ENCODE measurements around the gene GREB1L.

Gene GREB1L

DNA sequence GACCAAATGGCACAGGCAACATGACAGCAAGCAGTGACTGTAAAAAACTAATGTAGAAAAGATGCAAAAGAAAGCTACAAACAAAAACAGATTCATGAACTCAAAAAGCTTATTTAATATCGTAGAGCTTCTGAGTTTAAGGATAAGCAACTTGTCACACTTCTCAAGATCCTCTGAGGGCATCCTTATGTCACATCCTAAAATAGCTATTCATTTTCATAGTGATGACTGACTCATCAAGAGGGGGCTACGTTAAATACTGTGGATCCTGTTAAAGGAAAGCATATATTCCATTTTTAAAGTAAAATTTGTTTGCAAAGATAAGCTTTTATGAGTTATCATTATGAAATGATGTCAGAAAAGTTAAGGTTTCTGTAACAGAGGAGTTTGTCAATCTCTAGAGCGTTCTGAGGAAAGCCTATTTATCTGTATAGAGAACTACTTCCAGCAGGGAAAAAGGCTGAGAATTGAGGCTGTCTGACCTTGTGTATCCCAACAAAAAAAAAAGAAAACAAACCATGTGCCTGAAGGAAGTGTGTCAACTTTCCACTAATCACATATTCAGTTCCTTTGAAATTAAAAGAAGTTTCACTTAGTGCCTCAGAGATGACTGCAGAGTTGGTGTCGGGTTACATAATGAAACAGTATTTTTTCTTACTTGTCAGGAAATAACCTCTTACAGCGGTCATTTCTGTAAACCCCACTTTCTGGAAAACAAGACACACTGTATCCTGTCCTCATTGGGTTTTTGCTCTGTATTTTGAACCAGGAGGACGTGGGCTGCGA, 243.0 kb downstream of the GREB1L start:
- no peak for DNase-seq (ENCODE audit: low read depth in 2 of 2)

DNA sequence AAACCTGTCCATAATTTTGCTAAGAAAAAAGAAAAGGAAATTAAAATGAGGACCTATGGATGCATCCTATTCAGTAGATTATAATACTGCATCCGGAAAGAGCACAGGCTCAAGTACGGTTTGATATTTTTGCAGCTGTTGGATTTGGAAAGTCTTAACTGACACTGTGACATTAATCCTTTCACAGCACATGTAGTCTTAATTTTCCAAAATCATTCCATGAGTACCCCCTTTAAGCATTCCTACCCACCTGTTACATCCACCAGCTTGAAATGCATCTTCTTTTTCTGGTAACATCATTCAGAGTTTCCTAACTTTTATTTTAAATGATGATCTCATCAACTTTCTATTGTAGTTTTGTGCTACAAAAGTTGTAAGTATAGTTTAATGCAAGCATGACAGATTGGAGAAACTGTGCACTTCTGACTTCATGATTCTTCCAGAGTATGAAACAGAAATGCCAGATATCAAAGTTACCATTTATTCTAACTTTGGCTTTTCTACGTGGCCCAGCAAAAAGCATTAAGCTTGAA, 244.9 kb downstream of the GREB1L start:
- DNase-seq (ENCODE audit: low read depth in 2 of 2) = no peak

- DNase-seq (ENCODE audit: low read depth in 2 of 2) = peak in 1 of 2 experiments; percentile 9
Measured at GRCh38 chr18:21489119-21489750, 247.2 kb downstream of the GREB1L start.

GRCh38 chr18:21489919-21490495, 248.0 kb downstream of the GREB1L start:
- DNase-seq (ENCODE audit: low read depth in 2 of 2) = no peak

DNA sequence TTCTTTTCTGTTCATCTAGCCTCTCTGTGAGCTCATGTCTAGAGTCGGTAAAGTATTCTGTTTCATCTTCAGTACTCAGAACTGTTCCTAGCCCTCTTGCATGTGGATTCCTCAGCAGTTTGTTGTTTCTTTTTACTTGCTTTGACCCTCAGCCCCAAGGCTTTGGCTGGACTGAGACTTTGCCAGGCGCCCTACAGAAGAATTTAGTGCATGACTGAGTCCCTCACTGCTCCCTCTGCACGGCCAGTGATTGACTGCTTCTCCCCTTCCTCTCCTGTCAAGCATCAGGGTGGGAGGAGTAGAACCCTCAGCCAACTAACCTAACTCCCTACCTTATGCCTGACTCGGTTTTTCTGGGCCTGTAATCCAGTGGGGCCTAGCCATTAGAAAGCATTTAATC, 248.7 kb downstream of the GREB1L start:
- DNase-seq (ENCODE audit: low read depth in 2 of 2) = no peak

- no peak for DNase-seq (ENCODE audit: low read depth in 2 of 2)
Measured at GRCh38 chr18:21496277-21496835, 254.3 kb downstream of the GREB1L start.

GRCh38 chr18:21499997-21500396, 258.0 kb downstream of the GREB1L start:
- no peak for DNase-seq (ENCODE audit: low read depth in 2 of 2)

- DNase-seq (ENCODE audit: low read depth in 2 of 2) = no peak
Measured at GRCh38 chr18:21502661-21503060, 260.6 kb downstream of the GREB1L start.

DNA sequence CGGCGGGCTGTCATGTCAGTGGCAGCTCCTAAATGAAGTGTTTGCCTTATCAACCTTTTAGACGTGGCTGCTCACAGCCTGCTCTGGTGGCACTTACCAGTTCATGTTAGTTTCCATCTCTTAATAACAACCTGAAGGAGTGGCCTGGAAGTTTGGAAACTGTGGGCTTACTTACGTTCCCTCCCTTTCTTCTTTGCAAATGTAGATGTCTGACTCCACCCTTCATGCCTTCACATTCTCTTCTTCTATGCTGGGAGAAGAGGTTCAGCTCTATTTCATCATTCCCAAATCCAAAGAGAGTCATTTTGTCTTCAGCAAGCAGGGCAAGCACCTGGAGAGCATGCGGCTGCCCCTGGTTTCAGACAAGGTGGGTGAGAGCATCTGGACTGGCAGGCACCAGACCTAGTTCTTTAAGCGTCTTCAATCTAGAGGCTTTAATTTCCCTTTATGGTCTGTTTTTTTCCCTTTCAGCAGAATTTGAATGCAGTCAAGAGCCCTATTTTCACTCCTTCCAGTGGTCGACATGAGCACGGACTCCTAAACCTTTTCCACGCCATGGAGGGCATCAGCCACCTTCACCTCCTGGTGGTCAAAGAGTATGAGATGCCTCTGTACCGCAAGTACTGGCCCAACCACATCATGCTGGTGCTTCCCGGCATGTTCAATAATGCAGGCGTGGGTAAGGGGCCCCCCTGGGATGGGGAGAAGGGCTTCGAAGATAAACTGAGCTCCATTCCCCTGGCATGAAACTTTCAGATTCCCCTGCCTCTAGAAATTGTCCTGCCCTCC, 266.1 kb downstream of the GREB1L start:
- no peak for DNase-seq (ENCODE audit: low read depth in 2 of 2)

DNA sequence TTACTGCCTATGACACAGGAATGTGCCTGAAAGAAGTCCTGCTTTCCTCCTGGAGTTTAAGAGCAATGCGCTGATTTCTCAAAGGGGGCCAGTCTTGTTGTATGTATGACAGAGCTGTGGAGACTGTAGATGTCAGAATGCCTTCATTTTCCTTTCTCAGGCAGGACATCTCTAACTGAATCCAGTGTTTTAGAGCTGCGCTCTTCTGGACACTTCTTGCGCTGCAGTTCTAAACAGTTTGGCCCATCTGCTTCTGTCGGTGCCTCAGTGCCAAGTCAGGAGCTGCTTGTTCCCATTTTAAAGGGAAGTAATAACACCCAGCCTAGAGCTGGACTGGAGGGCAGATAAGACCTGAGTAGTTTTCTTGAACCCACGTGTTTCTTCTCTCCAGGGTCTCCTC, 267.0 kb downstream of the GREB1L start:
- DNase-seq (ENCODE audit: low read depth in 2 of 2) = no peak

DNA sequence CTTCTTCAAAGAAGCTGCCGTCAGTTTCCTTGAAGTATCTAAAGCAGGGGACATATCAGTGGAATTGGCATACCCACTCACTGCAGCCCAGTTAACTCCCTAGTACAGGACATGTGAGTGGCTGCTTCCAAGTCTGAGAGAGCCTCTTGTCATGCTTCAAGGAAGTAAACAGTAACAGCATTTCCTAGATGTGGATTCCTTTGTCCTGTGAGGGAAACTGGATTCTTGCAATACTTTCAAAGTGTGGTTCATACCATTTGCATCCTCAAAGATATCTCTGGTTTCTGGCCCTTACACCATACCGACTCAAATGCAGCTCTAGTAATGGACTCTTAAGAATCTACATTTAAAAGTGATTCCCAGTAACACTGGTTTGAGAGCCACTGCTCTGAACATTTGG, 271.3 kb downstream of the GREB1L start:
- DNase-seq (ENCODE audit: low read depth in 2 of 2) = no peak

GRCh38 chr18:21513741-21514140, 271.7 kb downstream of the GREB1L start:
- DNase-seq (ENCODE audit: low read depth in 2 of 2) = no peak

DNA sequence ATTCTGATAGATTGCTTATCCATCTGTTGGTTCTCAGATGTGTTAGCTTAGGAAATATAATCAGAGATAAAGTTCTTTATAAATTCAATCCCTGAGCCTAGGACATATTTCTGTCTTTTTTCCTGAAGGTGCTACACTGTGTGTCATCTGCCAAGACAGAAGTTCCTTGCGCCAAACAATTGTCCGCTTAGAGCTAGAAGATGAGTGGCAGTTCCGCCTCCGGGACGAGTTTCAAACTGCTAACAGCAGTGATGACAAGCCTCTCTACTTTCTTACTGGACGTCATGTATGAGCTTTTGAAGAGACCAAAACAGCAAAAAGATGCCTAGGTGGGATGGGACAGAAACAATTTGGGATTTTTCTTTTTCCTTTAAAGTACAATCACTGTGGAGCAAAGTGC, 280.5 kb downstream of the GREB1L start:
- DNase-seq (ENCODE audit: low read depth in 2 of 2) = no peak

DNA sequence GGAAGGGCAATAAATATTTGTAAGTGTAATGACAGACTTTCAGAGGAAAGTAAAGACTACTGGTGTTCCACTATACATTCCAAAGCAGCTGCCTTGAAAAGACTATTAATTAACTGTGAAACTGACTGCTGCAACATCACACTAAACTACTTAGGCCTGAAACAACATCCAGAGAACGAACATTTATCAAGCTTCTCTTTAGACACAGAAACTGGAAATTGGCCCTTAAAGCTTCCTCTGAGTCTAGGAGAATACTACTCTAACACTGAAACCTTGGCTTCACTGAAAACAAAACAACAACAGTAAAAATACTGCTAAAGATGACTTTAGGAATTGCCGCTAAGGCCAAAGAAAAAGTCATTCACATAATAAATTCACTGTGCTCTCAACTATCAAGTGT, 283.9 kb downstream of the GREB1L start:
- DNase-seq (ENCODE audit: low read depth in 2 of 2) = no peak

DNA sequence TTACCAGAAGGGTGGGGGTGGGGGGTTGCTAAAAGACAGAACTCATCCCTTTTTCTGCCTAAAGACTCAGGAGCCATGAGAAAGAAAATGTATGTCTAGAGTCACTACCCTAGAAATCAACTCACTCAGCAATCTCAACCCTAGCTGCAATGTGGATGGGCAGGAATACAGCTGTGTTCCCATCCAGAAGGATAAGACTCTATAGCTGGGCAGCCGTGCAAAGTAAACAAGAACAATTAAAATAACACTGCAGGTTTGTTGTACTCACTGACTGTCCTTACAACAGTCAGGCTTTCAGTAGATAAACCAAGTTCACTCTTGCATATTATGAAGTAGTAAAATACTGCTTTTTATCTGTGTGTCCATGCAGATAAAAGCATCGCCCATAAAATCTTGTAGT, 284.4 kb downstream of the GREB1L start:
- DNase-seq (ENCODE audit: low read depth in 2 of 2) = no peak

- no peak for DNase-seq (ENCODE audit: low read depth in 2 of 2)
Measured at GRCh38 chr18:21534327-21534726, 292.3 kb downstream of the GREB1L start.

DNA sequence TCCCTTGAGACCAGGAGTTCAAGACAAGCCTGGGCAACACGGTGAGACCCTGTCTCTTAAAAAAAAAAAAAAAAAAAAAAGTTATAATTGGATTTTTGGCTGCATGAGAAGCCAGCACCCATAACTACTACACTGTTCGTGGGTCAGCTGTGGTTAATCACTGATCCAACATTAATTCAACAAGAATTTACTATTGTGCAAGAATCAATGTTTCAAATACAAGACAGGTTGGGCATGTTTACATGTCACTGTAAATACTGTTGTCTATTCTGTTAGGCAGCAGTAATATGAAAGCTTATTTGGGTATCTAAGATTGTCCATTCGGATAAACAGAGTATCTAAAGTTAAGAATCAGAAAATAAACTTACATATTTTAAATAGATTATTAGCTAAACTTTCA, 296.2 kb downstream of the GREB1L start:
- no peak for DNase-seq (ENCODE audit: low read depth in 2 of 2)

GRCh38 chr18:21546423-21546822, 304.4 kb downstream of the GREB1L start:
- no peak for DNase-seq (ENCODE audit: low read depth in 2 of 2)

GRCh38 chr18:21548647-21549046, 306.6 kb downstream of the GREB1L start:
- no peak for DNase-seq (ENCODE audit: low read depth in 2 of 2)

- no peak for DNase-seq (ENCODE audit: low read depth in 2 of 2)
Measured at GRCh38 chr18:21550510-21550970, 308.5 kb downstream of the GREB1L start.

- DNase-seq (ENCODE audit: low read depth in 2 of 2) = no peak
Measured at GRCh38 chr18:21557607-21558253, 315.7 kb downstream of the GREB1L start.

Data from stimulated activated CD4-positive, alpha-beta T cell treated with anti-CD3 and anti-CD28 coated beads, Interleukin-12 subunit alpha, Interleukin-12 subunit beta, amount 100 ng/mL, for 24 hours (primary cell).